Measurements from ENCODE around the gene CCDC71. TPM values are rescaled to one million over a fixed set of nuclear protein-coding genes. Genes with fewer than 3 reads are reported as not detected.

CCDC71 gene
- total and polyA plus RNA-seq, 2 of the 13 experiments (the other 11 are each of a cell fraction or from before 2014, with no cell fraction given): 9.7 to 14.3 TPM

DNA sequence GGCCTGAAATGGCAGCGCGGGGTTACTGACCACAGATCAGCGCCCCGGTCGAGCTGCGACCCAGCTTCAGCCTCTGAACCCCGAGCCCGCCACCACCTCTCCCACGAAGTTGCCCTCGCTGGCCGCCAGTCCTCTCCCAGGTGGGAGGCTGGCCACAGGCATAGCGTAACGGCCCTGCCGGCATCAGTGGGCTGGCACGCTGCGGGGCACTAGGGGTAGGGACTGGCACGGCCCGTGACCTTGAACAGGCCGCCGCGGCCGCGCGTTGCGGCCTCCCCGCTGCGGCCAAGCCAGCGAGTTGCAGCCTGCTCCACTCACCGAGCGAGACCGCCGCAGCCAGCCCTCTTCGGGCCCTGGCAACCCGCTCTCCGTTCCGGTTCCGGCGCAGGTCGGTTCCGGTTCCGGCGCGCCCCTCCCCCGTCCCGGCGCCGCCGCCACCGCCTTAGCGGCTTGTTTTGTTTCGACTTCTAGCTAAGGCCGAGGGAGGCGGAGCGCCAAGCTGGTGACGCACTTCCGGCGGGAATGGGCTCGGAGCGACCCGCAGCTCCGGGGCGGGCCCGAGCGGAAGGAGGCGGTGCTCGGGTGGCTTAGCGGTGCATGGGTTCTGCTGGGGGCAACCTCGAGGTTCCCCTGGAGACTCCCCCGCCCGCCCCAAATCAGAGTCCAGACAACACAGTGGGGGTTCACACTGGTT, 45.5 kb downstream of the CCDC71 start, which contains the start of gene USP19 (continued):
- TF ChIP-seq SMAD3 (CRISPR knock-in tag; IDR thresholded peaks at IDR 0.05): 0 out of 2 replicates have a peak, but pooled peaks have one; percentile 41
- peak; percentile 47; the same call in 1 of the 2 replicates for TF ChIP-seq ZNF724P (CRISPR knock-in tag; IDR thresholded peaks at IDR 0.05; ENCODE audit: borderline replicate concordance)
- no peak; the same call in 1 of the 2 replicates for TF ChIP-seq ZNF367 (CRISPR knock-in tag; IDR thresholded peaks at IDR 0.05; ENCODE audit: borderline replicate concordance)
- TF ChIP-seq ZNF232 (CRISPR knock-in tag; IDR thresholded peaks at IDR 0.05; ENCODE audit: borderline replicate concordance): peak; percentile 73; the same call in 1 of the 2 replicates
- no peak for TF ChIP-seq ZNF34 (CRISPR knock-in tag; IDR thresholded peaks at IDR 0.05; ENCODE audit: borderline replicate concordance)
- 0 out of 2 replicates have a peak, but pooled peaks have one; percentile 78 for TF ChIP-seq BRCA1 (CRISPR knock-in tag; IDR thresholded peaks at IDR 0.05)
- TF ChIP-seq ESRRA (CRISPR knock-in tag; IDR thresholded peaks at IDR 0.05; ENCODE audit: low read depth): no peak; the same call in 1 of the 2 replicates
- TF ChIP-seq, protein P1, sequence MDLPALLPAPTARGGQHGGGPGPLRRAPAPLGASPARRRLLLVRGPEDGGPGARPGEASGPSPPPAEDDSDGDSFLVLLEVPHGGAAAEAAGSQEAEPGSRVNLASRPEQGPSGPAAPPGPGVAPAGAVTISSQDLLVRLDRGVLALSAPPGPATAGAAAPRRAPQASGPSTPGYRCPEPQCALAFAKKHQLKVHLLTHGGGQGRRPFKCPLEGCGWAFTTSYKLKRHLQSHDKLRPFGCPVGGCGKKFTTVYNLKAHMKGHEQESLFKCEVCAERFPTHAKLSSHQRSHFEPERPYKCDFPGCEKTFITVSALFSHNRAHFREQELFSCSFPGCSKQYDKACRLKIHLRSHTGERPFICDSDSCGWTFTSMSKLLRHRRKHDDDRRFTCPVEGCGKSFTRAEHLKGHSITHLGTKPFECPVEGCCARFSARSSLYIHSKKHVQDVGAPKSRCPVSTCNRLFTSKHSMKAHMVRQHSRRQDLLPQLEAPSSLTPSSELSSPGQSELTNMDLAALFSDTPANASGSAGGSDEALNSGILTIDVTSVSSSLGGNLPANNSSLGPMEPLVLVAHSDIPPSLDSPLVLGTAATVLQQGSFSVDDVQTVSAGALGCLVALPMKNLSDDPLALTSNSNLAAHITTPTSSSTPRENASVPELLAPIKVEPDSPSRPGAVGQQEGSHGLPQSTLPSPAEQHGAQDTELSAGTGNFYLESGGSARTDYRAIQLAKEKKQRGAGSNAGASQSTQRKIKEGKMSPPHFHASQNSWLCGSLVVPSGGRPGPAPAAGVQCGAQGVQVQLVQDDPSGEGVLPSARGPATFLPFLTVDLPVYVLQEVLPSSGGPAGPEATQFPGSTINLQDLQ (CRISPR knock-in tag; IDR thresholded peaks at IDR 0.05): no peak
- peak; percentile 64 for TF ChIP-seq HES4 (CRISPR knock-in tag; IDR thresholded peaks at IDR 0.05; ENCODE audit: borderline replicate concordance)
- TF ChIP-seq SIX1 (CRISPR knock-in tag; IDR thresholded peaks at IDR 0.05; ENCODE audit: borderline replicate concordance): no peak
- no peak for TF ChIP-seq NFIB (CRISPR knock-in tag; IDR thresholded peaks at IDR 0.05; ENCODE audit: borderline replicate concordance)
- TF ChIP-seq, protein P2, sequence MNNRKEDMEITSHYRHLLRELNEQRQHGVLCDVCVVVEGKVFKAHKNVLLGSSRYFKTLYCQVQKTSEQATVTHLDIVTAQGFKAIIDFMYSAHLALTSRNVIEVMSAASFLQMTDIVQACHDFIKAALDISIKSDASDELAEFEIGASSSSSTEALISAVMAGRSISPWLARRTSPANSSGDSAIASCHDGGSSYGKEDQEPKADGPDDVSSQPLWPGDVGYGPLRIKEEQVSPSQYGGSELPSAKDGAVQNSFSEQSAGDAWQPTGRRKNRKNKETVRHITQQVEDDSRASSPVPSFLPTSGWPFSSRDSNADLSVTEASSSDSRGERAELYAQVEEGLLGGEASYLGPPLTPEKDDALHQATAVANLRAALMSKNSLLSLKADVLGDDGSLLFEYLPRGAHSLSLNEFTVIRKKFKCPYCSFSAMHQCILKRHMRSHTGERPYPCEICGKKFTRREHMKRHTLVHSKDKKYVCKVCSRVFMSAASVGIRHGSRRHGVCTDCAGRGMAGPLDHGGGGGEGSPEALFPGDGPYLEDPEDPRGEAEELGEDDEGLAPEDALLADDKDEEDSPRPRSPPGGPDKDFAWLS (CRISPR knock-in tag; IDR thresholded peaks at IDR 0.05; ENCODE audit: borderline replicate concordance): 0 out of 2 replicates have a peak, but pooled peaks have one; percentile 9
- TF ChIP-seq ZNF136 (CRISPR knock-in tag; IDR thresholded peaks at IDR 0.05; ENCODE audit: low read depth): 0 out of 2 replicates have a peak, but pooled peaks have one; percentile 28
- TF ChIP-seq XRCC5 (optimal IDR thresholded peaks at IDR 0.05; ENCODE audit: low read length): peak; percentile 84
- TF ChIP-seq KLF13 (CRISPR knock-in tag; IDR thresholded peaks at IDR 0.05): no peak; the same call in 1 of the 2 replicates
- peak; percentile 96 for TF ChIP-seq KDM2A (CRISPR knock-in tag; IDR thresholded peaks at IDR 0.05; ENCODE audit: borderline replicate concordance, low read depth)
- TF ChIP-seq GLI4 (CRISPR knock-in tag; IDR thresholded peaks at IDR 0.05; ENCODE audit: borderline replicate concordance): no peak
- TF ChIP-seq HNRNPH1 (optimal IDR thresholded peaks at IDR 0.05; ENCODE audit: low read depth, low read length): no peak
- TF ChIP-seq SP4 (CRISPR knock-in tag; IDR thresholded peaks at IDR 0.05): peak; percentile 83; the same call in 1 of the 2 replicates
- no peak for TF ChIP-seq TCF7L2 (IDR thresholded peaks at IDR 0.05; ENCODE audit: low read depth, low read length)
- no peak for TF ChIP-seq ZBTB1 (CRISPR knock-in tag; IDR thresholded peaks at IDR 0.05; ENCODE audit: borderline replicate concordance)
- TF ChIP-seq SAFB2 (CRISPR knock-in tag; IDR thresholded peaks at IDR 0.05; ENCODE audit: borderline replicate concordance, low read depth): no peak
- TF ChIP-seq, protein P3, sequence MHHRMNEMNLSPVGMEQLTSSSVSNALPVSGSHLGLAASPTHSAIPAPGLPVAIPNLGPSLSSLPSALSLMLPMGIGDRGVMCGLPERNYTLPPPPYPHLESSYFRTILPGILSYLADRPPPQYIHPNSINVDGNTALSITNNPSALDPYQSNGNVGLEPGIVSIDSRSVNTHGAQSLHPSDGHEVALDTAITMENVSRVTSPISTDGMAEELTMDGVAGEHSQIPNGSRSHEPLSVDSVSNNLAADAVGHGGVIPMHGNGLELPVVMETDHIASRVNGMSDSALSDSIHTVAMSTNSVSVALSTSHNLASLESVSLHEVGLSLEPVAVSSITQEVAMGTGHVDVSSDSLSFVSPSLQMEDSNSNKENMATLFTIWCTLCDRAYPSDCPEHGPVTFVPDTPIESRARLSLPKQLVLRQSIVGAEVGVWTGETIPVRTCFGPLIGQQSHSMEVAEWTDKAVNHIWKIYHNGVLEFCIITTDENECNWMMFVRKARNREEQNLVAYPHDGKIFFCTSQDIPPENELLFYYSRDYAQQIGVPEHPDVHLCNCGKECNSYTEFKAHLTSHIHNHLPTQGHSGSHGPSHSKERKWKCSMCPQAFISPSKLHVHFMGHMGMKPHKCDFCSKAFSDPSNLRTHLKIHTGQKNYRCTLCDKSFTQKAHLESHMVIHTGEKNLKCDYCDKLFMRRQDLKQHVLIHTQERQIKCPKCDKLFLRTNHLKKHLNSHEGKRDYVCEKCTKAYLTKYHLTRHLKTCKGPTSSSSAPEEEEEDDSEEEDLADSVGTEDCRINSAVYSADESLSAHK (CRISPR knock-in tag; IDR thresholded peaks at IDR 0.05; ENCODE audit: borderline replicate concordance): 0 out of 2 replicates have a peak, but pooled peaks have one; percentile 49

Data from HepG2 (cell line).